AG09319 (cell line): ENCODE results near the gene BTC.
"Not testable (repeated sequence)": the region's sequence is repeated elsewhere in the genome, so short reads cannot be mapped to it uniquely, and the experiment has no call there.

ENCODE experiments used
- DNase-seq: peaks from one replicate; pipeline ENCODE4 v3.0.0-alpha.2; 2010; ENCODE audit warnings: low read depth; ENCODE audit errors: extremely low read depth
- TF ChIP-seq, protein P1 (sequence below): IDR thresholded peaks from 2 replicates; pipeline ENCODE4 v1.5.1; 2011; ENCODE audit warnings: low read depth, mild to moderate bottlenecking, inconsistent platforms, low read length, moderate library complexity

The BTC gene

DNA sequence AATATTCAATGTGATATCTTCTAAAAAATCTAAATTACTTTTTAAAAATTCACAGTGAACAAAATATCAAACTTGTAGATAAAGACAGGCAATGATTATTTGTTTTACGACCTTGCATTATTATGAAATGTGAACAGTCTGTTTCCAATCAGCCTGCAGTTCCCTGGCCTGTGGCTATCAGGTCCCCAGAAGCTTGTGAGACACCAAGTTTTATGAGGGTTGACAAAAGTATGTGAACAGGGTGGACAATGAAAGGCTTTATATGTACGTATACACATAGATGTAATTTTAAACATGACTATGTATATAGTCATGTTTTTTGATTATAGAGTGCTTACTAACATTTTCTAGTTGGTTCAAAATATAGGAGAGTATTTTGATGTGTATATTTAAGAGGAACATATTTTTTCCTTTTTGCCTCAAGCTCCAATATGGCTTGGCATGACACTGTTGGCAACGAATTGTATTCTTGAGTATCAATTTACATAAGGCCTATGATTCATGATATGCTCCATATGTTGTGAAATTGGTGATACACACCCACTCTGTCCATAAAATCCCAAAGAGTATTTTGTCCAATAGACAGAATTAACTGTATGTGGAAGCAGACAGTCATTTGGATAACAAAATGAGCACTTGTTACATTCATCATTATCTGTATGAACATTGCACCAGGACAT, 55.7 kb downstream of the BTC start:
- TF ChIP-seq, protein P1, sequence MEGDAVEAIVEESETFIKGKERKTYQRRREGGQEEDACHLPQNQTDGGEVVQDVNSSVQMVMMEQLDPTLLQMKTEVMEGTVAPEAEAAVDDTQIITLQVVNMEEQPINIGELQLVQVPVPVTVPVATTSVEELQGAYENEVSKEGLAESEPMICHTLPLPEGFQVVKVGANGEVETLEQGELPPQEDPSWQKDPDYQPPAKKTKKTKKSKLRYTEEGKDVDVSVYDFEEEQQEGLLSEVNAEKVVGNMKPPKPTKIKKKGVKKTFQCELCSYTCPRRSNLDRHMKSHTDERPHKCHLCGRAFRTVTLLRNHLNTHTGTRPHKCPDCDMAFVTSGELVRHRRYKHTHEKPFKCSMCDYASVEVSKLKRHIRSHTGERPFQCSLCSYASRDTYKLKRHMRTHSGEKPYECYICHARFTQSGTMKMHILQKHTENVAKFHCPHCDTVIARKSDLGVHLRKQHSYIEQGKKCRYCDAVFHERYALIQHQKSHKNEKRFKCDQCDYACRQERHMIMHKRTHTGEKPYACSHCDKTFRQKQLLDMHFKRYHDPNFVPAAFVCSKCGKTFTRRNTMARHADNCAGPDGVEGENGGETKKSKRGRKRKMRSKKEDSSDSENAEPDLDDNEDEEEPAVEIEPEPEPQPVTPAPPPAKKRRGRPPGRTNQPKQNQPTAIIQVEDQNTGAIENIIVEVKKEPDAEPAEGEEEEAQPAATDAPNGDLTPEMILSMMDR: no peak
- DNase-seq: no peak

DNA sequence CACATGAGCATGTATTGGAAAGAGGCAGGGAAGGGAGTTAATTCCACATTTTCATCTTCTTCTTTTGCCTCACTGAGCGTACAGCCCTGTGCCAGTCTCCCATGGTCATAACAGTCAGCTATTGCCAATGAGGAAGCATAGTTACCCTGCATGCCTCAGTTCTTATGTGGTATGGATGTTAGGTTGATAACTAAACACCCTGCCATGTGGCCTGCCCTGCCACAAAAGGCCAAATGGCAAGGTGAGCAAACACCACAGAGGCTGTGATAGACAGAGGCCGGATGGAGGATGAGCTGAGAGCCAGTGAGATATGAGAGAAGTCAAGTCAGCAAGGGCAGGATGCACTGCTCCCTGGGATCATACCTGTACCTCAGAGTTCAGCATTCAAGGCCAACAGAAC, 59.3 kb downstream of the BTC start:
- TF ChIP-seq, protein P1: no peak
- no peak for DNase-seq

DNA sequence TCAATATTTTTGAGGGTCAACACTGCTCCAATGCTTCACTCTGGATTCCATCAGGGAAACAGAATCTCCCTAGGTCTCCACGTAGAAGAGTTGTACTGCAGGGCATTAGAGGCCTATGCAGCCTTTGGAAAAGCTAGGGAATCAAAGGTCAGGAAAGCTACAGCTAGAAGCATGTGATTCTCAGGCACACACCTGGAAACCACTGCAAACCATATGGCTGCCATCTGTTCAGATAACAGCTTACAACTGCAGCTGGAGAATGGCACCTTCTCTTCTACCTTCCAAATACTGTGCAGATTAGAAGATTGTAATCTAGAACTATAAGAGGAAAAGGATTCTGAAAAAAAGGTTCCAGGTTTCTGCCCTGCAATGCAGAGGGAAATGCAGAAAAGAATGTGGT, 60.6 kb downstream of the BTC start:
- DNase-seq: no peak

DNA sequence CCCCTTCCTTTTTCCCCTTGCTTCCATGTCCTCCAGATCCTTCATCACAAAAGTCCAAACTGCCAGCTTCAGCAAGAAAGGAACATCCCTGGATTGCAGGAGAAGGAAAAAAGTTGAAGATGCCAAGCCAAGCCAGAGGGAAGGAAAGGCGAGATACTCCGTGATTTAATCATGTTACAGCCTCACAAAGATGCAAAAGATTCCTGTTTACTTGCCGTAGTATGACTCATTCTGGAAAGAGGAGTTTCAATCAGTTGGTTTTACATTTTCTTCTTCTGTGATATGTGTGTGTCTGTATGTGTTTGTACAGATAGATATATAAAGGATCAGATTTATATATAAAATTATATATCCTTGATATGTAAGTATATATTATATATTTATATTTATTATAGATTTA, 69.3 kb downstream of the BTC start:
- DNase-seq: no peak
- TF ChIP-seq, protein P1: no peak

More for the DNA sequence above, 60.6 kb downstream of the BTC start:
- TF ChIP-seq, protein P1: no peak

DNA sequence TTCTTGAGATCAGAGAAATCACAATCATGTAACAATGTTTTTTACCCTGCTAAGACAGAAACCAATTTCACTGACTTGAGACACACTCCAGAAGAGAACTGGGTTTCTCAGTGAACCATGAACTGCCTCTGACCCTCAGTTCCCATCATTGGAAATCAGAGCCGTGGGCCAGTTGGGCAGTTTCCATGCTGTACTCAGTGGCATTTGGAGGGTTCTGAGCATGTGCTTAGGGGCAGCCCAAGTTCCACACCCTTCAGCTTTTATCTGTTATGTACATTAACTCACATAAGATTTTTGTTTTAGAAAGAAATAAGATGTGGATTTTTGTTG, 77.9 kb downstream of the BTC start:
- DNase-seq: no peak
- TF ChIP-seq, protein P1: no peak

DNA sequence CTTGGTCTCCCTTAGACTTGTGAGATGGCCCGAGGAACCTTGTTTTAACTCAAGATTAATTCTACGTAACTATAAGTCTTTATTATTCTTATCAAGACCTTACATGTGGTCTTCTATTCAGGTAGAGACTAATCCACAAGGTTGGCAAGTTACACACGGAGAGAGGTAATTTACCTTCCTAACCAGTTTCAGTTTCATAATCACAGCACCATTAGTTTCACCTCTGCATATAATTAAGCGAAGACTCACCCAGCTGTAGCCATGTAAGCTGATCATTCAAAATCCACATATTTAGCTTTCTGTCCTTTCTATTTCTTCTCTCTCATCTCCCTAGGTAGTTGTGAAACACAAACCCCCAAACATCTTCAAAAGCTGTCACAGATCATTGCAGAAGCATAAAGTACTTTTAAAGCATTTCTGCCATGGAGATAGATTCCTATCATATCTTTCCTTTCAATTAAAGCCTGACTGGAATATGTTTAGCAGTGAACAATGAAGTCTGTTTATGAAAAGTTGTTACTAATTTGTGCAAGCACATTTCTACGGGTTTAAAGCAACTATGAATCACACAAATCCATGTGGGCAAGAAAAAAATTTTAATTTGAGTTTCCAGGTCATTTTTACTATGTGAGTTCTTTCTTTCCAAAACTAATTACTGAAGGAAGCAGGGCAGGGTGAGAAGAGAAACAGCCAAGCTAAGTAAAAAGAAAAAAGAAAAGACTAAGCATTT, 78.5 kb downstream of the BTC start:
- TF ChIP-seq, protein P1: no peak
- no peak for DNase-seq

DNA sequence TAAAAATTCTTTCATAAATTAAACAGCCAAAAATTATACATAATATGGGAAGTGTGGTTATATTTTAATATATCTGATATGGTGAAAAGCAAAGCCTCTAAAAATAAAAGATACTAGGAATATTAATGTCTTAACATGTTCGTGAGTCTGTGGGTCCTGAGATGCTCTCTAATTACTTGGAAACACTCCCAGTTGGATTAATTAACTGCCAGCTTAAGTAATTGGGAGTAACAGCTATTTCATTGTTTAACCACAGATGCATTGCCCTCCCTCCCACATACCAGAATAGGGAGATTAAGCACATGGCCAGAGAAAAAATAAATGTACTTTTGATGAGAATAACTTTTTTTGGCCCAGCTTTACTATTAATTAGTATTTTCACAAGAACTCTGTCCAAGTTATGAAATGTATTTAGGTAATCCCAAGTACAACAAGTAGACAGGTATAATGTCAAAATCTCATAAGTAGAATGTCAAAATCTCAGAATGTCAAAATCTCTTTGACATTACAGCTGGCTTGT, 79.7 kb downstream of the BTC start:
- TF ChIP-seq, protein P1: no peak
- no peak for DNase-seq

DNA sequence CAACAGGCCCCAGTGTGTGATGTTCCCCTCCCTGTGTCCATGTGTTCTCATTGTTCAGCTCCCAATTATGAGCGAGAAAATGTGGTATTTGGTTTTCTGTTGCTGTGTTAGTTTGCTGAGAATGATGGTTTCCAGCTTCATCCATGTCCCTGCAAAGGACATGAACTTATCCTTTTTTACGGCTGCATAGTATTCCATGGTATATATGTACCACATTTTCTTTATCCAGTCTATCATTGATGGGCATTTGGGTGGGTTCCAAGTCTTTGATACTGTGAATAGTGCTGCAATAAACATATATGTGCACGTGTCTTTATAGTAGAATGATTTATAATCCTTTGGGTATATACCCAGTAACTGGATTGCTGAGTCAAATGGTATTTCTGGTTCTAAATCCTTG, 86.2 kb downstream of the BTC start:
- DNase-seq: not testable (repeated sequence)
